OCI-LY7 (cell line): ENCODE results near the gene GNL2. TPM values are rescaled to one million over a fixed set of nuclear protein-coding genes. Genes with fewer than 3 reads are reported as not detected.

Source experiments
- BruUV-seq: library from RNA; stranded (reverse); fragments of 400-500 nt; replicated peaks from 2 replicates; lab custom pipeline; 2021; lab: Mats Ljungman, UMichigan
- CTCF ChIA-PET: fragments of 300-600 bp; sonication (Branson Sonifier 250); formaldehyde crosslinking; loops from one replicate; lab custom pipeline; 2022; ENCODE audit warnings: antibody characterized with exemption; ENCODE audit not compliant: unreplicated experiment; lab: Charles Lee
- POLR2A ChIA-PET: fragments of 300-600 bp; sonication (Branson Sonifier 250); formaldehyde crosslinking; loops from one replicate; lab custom pipeline; 2022; ENCODE audit warnings: antibody characterized with exemption; lab: Charles Lee
- DNase-seq: peaks from one replicate; pipeline ENCODE4 v3.0.0-alpha.2; 2015; ENCODE audit warnings: low spot score
- H2AFZ ChIP-seq: fragments of 200-600 bp; sonication (generic), shearing (Covaris generic); 2 replicates; pipeline ENCODE4 v1.6.1; 2014; ENCODE audit warnings: mild to moderate bottlenecking, antibody characterized with exemption, low read length, moderate library complexity
- H3K27ac ChIP-seq: fragments of 200-600 bp; sonication (generic); 2 replicates; pipeline ENCODE4 v1.5.1; 2014; ENCODE audit warnings: mixed run types, low read depth, mild to moderate bottlenecking, moderate library complexity, low read length, inconsistent platforms; ENCODE audit not compliant: poor library complexity, severe bottlenecking
- H3K36me3 ChIP-seq: fragments of 200-600 bp; sonication (generic); 2 replicates; pipeline ENCODE4 v1.6.1; 2014; ENCODE audit warnings: mild to moderate bottlenecking, antibody characterized with exemption, low read length, moderate library complexity, mixed read lengths; ENCODE audit not compliant: insufficient read depth
- H3K4me1 ChIP-seq: fragments of 200-600 bp; sonication (generic); 2 replicates; pipeline ENCODE4 v1.5.1; 2014; ENCODE audit warnings: mild to moderate bottlenecking, low read length; ENCODE audit not compliant: insufficient read depth, poor library complexity, severe bottlenecking
- H3K4me2 ChIP-seq: fragments of 200-600 bp; sonication (generic); 2 replicates; pipeline ENCODE4 v1.6.1; 2014; ENCODE audit warnings: mild to moderate bottlenecking, low read length
- H3K4me3 ChIP-seq: fragments of 200-600 bp; sonication (generic); 2 replicates; pipeline ENCODE4 v1.5.1; 2014; ENCODE audit warnings: mild to moderate bottlenecking, low read depth, low read length; ENCODE audit not compliant: poor library complexity, severe bottlenecking
- H3K79me2 ChIP-seq: fragments of 200-600 bp; sonication (generic); 2 replicates; pipeline ENCODE4 v1.6.1; 2016; ENCODE audit warnings: low read depth, mild to moderate bottlenecking, low read length, moderate library complexity, mixed read lengths; ENCODE audit not compliant: insufficient read depth
- H3K9me2 ChIP-seq: fragments of 200-600 bp; sonication (generic); 2 replicates; pipeline ENCODE4 v1.6.1; 2016; ENCODE audit warnings: mild to moderate bottlenecking, low read length, mixed read lengths; ENCODE audit not compliant: insufficient read depth
- H3K9me3 ChIP-seq: fragments of 200-600 bp; sonication (generic); 2 replicates; pipeline ENCODE4 v1.6.1; 2014; ENCODE audit warnings: mild to moderate bottlenecking, mixed run types, low read length, mixed read lengths
- H4K20me1 ChIP-seq: fragments of 200-600 bp; sonication (generic); 2 replicates; pipeline ENCODE4 v1.6.1; 2014; ENCODE audit warnings: mild to moderate bottlenecking, antibody characterized with exemption, low read length, moderate library complexity, mixed read lengths; ENCODE audit not compliant: insufficient read depth
- EZH2phosphoT487 ChIP-seq: fragments of 200-600 bp; sonication (generic); IDR thresholded peaks from 2 replicates; pipeline ENCODE4 v1.6.1; 2018; ENCODE audit warnings: low read depth, borderline replicate concordance, mild to moderate bottlenecking, mixed run types, antibody characterized with exemption, low read length, moderate library complexity, mixed read lengths
- intact Hi-C: fragments of 100-400 bp; cut with micrococcal nuclease; formaldehyde crosslinking; loops from one replicate; pipeline ENCODE4 v1.10.0; 2022; ENCODE audit not compliant: unreplicated experiment
- total RNA-seq, 2 experiments: library from RNA; depleted of rRNA in 1 of 2; stranded (reverse); fragments of >200 nt in 1 of 2; shearing (Covaris generic) in 1 of 2; gene quantifications; 2 replicates each; pipeline ENCODE4 v1.2.3, GENCODE V29; 2014 to 2022
- TF ChIP-seq, protein P1 (sequence below): fragments of 200-600 bp; sonication (generic); conservative IDR thresholded peaks from 2 replicates; pipeline ENCODE4 v1.5.1; 2014; ENCODE audit warnings: mild to moderate bottlenecking, antibody characterized with exemption, low read length, moderate library complexity, mixed read lengths

Gene GNL2
- total RNA-seq, 2 experiments from 2014 or later, result 66.8 to 107 TPM

DNA sequence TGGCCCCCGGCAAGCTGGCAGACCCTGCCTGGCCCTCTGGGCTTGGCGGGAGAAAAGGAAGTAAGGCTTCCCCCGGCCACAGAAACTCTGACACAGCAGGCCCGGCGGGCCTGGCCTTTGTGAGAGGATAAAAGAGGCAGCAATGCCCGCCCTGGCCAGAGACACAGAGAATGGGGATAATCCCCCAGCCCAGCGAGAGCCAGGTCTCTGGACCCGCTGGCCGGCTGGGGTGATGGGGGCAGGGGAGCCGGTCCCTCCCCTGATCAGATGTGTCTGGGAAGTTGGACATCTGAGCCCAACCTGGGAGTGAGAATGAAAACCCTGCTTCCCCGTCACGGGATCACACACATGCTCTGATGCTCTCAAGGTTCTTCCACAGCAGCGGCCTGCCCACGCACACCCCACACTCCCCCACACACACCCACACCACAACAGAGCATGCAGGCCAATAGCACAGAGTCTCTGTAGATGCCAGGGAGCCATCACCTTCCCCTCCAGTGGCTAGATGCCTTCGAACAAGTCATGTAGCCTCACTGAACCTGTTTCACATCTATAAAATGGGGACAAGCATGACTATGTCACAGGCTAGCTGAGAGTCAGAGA is 34.8 kb upstream of the GNL2 start:
- no TSS peak for BruUV-seq
- TF ChIP-seq, protein P1, sequence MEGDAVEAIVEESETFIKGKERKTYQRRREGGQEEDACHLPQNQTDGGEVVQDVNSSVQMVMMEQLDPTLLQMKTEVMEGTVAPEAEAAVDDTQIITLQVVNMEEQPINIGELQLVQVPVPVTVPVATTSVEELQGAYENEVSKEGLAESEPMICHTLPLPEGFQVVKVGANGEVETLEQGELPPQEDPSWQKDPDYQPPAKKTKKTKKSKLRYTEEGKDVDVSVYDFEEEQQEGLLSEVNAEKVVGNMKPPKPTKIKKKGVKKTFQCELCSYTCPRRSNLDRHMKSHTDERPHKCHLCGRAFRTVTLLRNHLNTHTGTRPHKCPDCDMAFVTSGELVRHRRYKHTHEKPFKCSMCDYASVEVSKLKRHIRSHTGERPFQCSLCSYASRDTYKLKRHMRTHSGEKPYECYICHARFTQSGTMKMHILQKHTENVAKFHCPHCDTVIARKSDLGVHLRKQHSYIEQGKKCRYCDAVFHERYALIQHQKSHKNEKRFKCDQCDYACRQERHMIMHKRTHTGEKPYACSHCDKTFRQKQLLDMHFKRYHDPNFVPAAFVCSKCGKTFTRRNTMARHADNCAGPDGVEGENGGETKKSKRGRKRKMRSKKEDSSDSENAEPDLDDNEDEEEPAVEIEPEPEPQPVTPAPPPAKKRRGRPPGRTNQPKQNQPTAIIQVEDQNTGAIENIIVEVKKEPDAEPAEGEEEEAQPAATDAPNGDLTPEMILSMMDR, result no peak
- TF ChIP-seq EZH2phosphoT487, result no peak
- Histone ChIP-seq H3K9me3 (no peaks in the 10 kb centered on the region), H3K9me2 (no peaks in the 10 kb centered on the region), H3K4me3 (no peak overlapping the region), H3K27ac (no peak overlapping the region), H3K4me2 (no peak overlapping the region), H3K79me2 (no peaks in the 10 kb centered on the region), H3K36me3 (no peaks in the 10 kb centered on the region), H4K20me1 (no peaks in the 10 kb centered on the region), H3K4me1 (no peaks in the 10 kb centered on the region), H2AFZ (no peak overlapping the region)
- intact Hi-C loops, result no loop called here
- DNase-seq, result no peak
- ChIA-PET POLR2A (interaction anchor here (0.5 kb wide), 1 partner anchor 31 kb away, joined by 3 read pairs; no protein-coding TSS in a partner anchor), CTCF (no interaction called here)

DNA sequence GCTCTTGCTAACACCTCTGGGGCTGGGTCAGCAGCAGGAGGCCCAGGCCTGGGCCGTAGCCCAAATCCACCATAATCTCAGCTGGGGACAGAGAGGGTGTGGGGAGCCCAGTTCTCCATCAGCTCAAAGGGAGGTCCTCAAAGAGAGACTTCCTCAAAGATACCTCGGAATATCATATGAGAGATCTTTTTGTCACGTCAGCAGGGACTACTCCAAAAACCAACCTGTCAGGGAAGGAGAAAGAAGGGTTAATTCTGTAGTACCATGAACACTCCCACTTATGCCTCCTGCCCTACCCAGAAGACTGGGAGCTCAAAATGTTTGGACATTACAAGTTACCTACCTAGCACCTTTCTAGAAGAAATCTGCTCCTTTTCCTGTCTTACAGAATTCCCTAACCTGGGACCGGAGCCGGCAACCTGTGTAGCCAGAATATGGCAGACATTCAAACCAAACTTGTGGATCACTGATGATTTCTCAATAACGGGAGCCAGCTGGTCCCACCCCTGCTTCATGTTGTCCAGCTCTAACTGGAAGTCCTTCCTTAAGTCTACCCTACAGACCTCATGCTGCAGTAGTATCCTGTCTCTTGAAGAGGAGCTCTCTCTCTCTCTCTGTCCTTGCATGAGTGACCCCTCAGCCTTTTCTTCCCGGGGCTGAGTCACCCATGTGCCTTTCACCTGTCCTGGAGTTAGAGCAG is 34.1 kb upstream of the GNL2 start:
- intact Hi-C loops, result no loop called here
- TF ChIP-seq, protein P1, result no peak
- TF ChIP-seq EZH2phosphoT487, result no peak
- CTCF ChIA-PET, result no interaction called here

DNA sequence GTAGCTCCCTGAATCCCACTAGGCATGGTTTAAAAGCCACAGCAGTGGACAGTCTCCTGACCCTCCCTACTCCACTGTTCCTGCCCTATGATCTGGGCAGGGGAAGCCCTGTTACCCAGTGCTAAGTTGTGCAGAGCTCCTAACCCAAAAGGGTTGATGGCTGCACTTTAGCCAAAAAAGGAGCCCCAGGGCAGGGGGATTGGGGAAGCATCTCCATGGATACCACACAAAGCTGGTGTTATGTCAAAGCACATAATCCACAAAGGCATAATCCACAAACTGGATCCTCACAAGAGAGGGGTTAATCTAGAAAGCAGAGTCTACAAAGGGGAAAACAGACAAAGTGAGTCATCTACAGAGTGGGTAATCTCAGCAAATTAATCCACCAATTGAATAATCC is 33.3 kb upstream of the GNL2 start:
- H3K36me3 ChIP-seq, result no peaks in the 10 kb centered on the region
- POLR2A ChIA-PET, result interaction anchor here (1.0 kb wide), 1 partner anchor 18 kb away, joined by 3 read pairs; no protein-coding TSS in a partner anchor
- H3K9me3 ChIP-seq, result no peaks in the 10 kb centered on the region
- no peaks in the 10 kb centered on the region for H4K20me1 ChIP-seq
- H3K9me2 ChIP-seq, result no peaks in the 10 kb centered on the region
- intact Hi-C loops, result no loop called here
- no peak overlapping the region for H3K27ac ChIP-seq
- H3K79me2 ChIP-seq, result no peaks in the 10 kb centered on the region
- H2AFZ ChIP-seq, result no peak overlapping the region
- no peaks in the 10 kb centered on the region for H3K4me1 ChIP-seq
- H3K4me2 ChIP-seq, result no peak overlapping the region
- no peak overlapping the region for H3K4me3 ChIP-seq
- no peak for TF ChIP-seq EZH2phosphoT487
- TF ChIP-seq, protein P1, result no peak
- DNase-seq, result no peak
- no TSS peak for BruUV-seq
- CTCF ChIA-PET, result no interaction called here

More for the DNA sequence above, 34.1 kb upstream of the GNL2 start:
- H3K36me3 ChIP-seq, result no peaks in the 10 kb centered on the region
- POLR2A ChIA-PET, result interaction anchor here (0.5 to 1.0 kb wide), 2 partner anchors 17 to 31 kb away, joined by 3 read pairs; no protein-coding TSS in a partner anchor
- no peak overlapping the region for H3K4me2 ChIP-seq
- H3K4me3 ChIP-seq, result no peak overlapping the region
- no peaks in the 10 kb centered on the region for H3K79me2 ChIP-seq
- H3K9me2 ChIP-seq, result no peaks in the 10 kb centered on the region
- H4K20me1 ChIP-seq, result no peaks in the 10 kb centered on the region
- H3K9me3 ChIP-seq, result no peaks in the 10 kb centered on the region
- no peak overlapping the region for H3K27ac ChIP-seq
- no peaks in the 10 kb centered on the region for H3K4me1 ChIP-seq
- BruUV-seq, result no TSS peak
- no peak overlapping the region for H2AFZ ChIP-seq
- DNase-seq, result no peak
